TTC549 (cell line): ENCODE data around the gene TBX5.

ENCODE experiments used
- FAIRE-seq: peaks from 2 replicates; lab custom pipeline; 2012; peaks lifted over from hg19 to GRCh38; lab: Jason Lieb, UNC

Gene TBX5

GRCh38 chr12:114430306-114430705, 24.4 kb upstream of the TBX5 start:
- FAIRE-seq, result no peak

- no peak for FAIRE-seq
Measured at GRCh38 chr12:114425031-114425626, 19.2 kb upstream of the TBX5 start.

- no peak for FAIRE-seq
Measured at GRCh38 chr12:114420944-114421335, 15.0 kb upstream of the TBX5 start.

- no peak for FAIRE-seq
Measured at GRCh38 chr12:114420182-114420943, 14.4 kb upstream of the TBX5 start.

GRCh38 chr12:114416028-114416427, 10.1 kb upstream of the TBX5 start:
- FAIRE-seq, result no peak

GRCh38 chr12:114415525-114415868, 9.6 kb upstream of the TBX5 start:
- no peak for FAIRE-seq

- FAIRE-seq, result no peak
Measured at GRCh38 chr12:114414866-114415524, 9.1 kb upstream of the TBX5 start.

GRCh38 chr12:114414031-114414865, 8.3 kb upstream of the TBX5 start:
- no peak for FAIRE-seq

- no peak for FAIRE-seq
Measured at GRCh38 chr12:114412825-114413749, 7.1 kb upstream of the TBX5 start.

- no peak for FAIRE-seq
Measured at GRCh38 chr12:114412307-114412706, 6.4 kb upstream of the TBX5 start.

- FAIRE-seq, result no peak
Measured at GRCh38 chr12:114411071-114411837, 5.3 kb upstream of the TBX5 start.

- no peak for FAIRE-seq
Measured at GRCh38 chr12:114409852-114410600, 4.1 kb upstream of the TBX5 start.

- FAIRE-seq, result no peak
Measured at GRCh38 chr12:114408886-114409851, 3.2 kb upstream of the TBX5 start.

- FAIRE-seq, result no peak
Measured at GRCh38 chr12:114408471-114408885, 2.5 kb upstream of the TBX5 start.

- FAIRE-seq, result no peak
Measured at GRCh38 chr12:114407842-114408411, 2.0 kb upstream of the TBX5 start.

GRCh38 chr12:114406984-114407841, 1.3 kb upstream of the TBX5 start:
- FAIRE-seq, result no peak

GRCh38 chr12:114406316-114406983, 506 bp upstream of the TBX5 start:
- no peak for FAIRE-seq
